Measurements from ENCODE around the gene PALB2.

- TF ChIP-seq, protein P1, sequence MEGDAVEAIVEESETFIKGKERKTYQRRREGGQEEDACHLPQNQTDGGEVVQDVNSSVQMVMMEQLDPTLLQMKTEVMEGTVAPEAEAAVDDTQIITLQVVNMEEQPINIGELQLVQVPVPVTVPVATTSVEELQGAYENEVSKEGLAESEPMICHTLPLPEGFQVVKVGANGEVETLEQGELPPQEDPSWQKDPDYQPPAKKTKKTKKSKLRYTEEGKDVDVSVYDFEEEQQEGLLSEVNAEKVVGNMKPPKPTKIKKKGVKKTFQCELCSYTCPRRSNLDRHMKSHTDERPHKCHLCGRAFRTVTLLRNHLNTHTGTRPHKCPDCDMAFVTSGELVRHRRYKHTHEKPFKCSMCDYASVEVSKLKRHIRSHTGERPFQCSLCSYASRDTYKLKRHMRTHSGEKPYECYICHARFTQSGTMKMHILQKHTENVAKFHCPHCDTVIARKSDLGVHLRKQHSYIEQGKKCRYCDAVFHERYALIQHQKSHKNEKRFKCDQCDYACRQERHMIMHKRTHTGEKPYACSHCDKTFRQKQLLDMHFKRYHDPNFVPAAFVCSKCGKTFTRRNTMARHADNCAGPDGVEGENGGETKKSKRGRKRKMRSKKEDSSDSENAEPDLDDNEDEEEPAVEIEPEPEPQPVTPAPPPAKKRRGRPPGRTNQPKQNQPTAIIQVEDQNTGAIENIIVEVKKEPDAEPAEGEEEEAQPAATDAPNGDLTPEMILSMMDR (conservative IDR thresholded peaks at IDR 0.05 in 1 of 2, IDR thresholded peaks at IDR 0.05 in 1 of 2; ENCODE audit: extremely low read depth in 1 of 2, insufficient read depth in 1 of 2, low read depth in 1 of 2, low read length in 2 of 2), result no peak
- TF ChIP-seq EZH2 (IDR thresholded peaks at IDR 0.05; ENCODE audit: borderline replicate concordance, low read length), result no peak
Measured at GRCh38 chr16:23650674-23651416, 9.7 kb upstream of the PALB2 start.
